Neural cell (in vitro differentiated cells): ENCODE measurements around the gene AHNAK. TPM values are rescaled to one million over a fixed set of nuclear protein-coding genes. Genes with fewer than 3 reads are reported as not detected.

Experiments used
- H2AFZ ChIP-seq: fragments of 200-600, 300-800 bp; sonication (generic), shearing (Covaris generic); 2 replicates; pipeline ENCODE4 v1.6.0; 2014; ENCODE audit warnings: low read depth, mild to moderate bottlenecking, antibody characterized with exemption, low read length, moderate library complexity
- H3F3A ChIP-seq: fragments of 200-600 bp; shearing (Covaris generic); 2 replicates; pipeline ENCODE4 v1.6.1; 2016; ENCODE audit warnings: mild to moderate bottlenecking, moderate library complexity, mixed read lengths, antibody characterized with exemption, low read length; ENCODE audit not compliant: insufficient read depth, poor library complexity, severe bottlenecking
- H3K27ac ChIP-seq: fragments of 200-600, 300-800 bp; sonication (generic), shearing (Covaris generic); 2 replicates; pipeline ENCODE4 v1.5.1; 2014; ENCODE audit warnings: mild to moderate bottlenecking, low read length, moderate library complexity
- H3K27me3 ChIP-seq: fragments of 300-800, 200-600 bp; sonication (generic), shearing (Covaris generic); 2 replicates; pipeline ENCODE4 v1.6.0; 2014; ENCODE audit warnings: mild to moderate bottlenecking, low read depth, low read length, moderate library complexity; ENCODE audit not compliant: insufficient read depth
- H3K36me3 ChIP-seq: fragments of 300-800, 200-600 bp; sonication (generic), shearing (Covaris generic); 2 replicates; pipeline ENCODE4 v1.5.1; 2014; ENCODE audit warnings: mild to moderate bottlenecking, antibody characterized with exemption, low read length, moderate library complexity; ENCODE audit not compliant: insufficient read depth
- H3K4me2 ChIP-seq: fragments of 300-800, 200-600 bp; sonication (generic), shearing (Covaris generic); 2 replicates; pipeline ENCODE4 v1.6.0; 2014; ENCODE audit warnings: mild to moderate bottlenecking, low read length
- H3K4me3 ChIP-seq: fragments of 300-800, 200-600 bp; sonication (generic), shearing (Covaris generic); 2 replicates; pipeline ENCODE4 v1.5.1; 2014; ENCODE audit warnings: mild to moderate bottlenecking, low read length, moderate library complexity
- H3K79me2 ChIP-seq: fragments of 200-600 bp; shearing (Covaris generic); replicated peaks from 2 replicates; pipeline ENCODE4 v1.6.0; 2014; ENCODE audit warnings: mild to moderate bottlenecking, low read length, moderate library complexity; ENCODE audit not compliant: insufficient read depth
- H3K9ac ChIP-seq: fragments of 300-800, 200-600 bp; sonication (generic), shearing (Covaris generic); 2 replicates; pipeline ENCODE4 v1.6.1; 2016; ENCODE audit warnings: mild to moderate bottlenecking, low read length, mixed read lengths
- H3K9me2 ChIP-seq: fragments of 200-600 bp; shearing (Covaris generic); 2 replicates; pipeline ENCODE4 v1.6.1; 2016; ENCODE audit warnings: mild to moderate bottlenecking, low read length, mixed read lengths; ENCODE audit not compliant: insufficient read depth
- H3K9me3 ChIP-seq: fragments of 200-600, 300-800 bp; sonication (generic), shearing (Covaris generic); 2 replicates; pipeline ENCODE4 v1.6.1; 2016; ENCODE audit warnings: mild to moderate bottlenecking, mixed run types, low read length, moderate library complexity, mixed read lengths
- H4K20me1 ChIP-seq: fragments of 200-600 bp; shearing (Covaris generic); 2 replicates; pipeline ENCODE4 v1.6.1; 2016; ENCODE audit warnings: mild to moderate bottlenecking, mixed run types; ENCODE audit not compliant: insufficient read depth
- CTCF ChIP-seq: fragments of 450-650 bp; IDR thresholded peaks from 2 replicates; pipeline ENCODE4 v1.5.1; 2014; ENCODE audit warnings: antibody characterized with exemption, mild to moderate bottlenecking, moderate library complexity; ENCODE audit not compliant: poor library complexity, severe bottlenecking
- EP300 ChIP-seq: fragments of 450-650 bp; conservative IDR thresholded peaks from 2 replicates; pipeline ENCODE4 v1.6.1; 2014; ENCODE audit warnings: antibody characterized with exemption, mild to moderate bottlenecking, moderate library complexity; ENCODE audit not compliant: poor library complexity, severe bottlenecking
- EZH2 ChIP-seq: fragments of 200-600, 300-800 bp; shearing (Covaris generic), sonication (generic); IDR thresholded peaks from 2 replicates; pipeline ENCODE4 v1.6.1; 2014; ENCODE audit warnings: antibody characterized with exemption, low read length, borderline replicate concordance, mild to moderate bottlenecking; ENCODE audit not compliant: insufficient read depth, poor library complexity, severe bottlenecking
- MXI1 ChIP-seq: fragments of 450-650 bp; conservative IDR thresholded peaks from 2 replicates; pipeline ENCODE4 v1.6.1; 2014; ENCODE audit warnings: antibody characterized with exemption, mild to moderate bottlenecking; ENCODE audit not compliant: poor library complexity, severe bottlenecking
- POLR2AphosphoS5 ChIP-seq: IDR thresholded peaks from 2 replicates; pipeline ENCODE4 v1.6.1; 2012
- RAD21 ChIP-seq: fragments of 450-650 bp; conservative IDR thresholded peaks from 2 replicates; pipeline ENCODE4 v1.6.1; 2014; ENCODE audit warnings: antibody characterized with exemption, mild to moderate bottlenecking, moderate library complexity
- REST ChIP-seq: IDR thresholded peaks from 2 replicates; pipeline ENCODE4 v1.6.1; 2012; ENCODE audit warnings: borderline replicate concordance
- SMC3 ChIP-seq: fragments of 450-650 bp; conservative IDR thresholded peaks from 2 replicates; pipeline ENCODE4 v1.6.1; 2014; ENCODE audit warnings: antibody characterized with exemption, mild to moderate bottlenecking, moderate library complexity; ENCODE audit not compliant: poor library complexity
- polyA plus RNA-seq: library from polyadenylated mRNA; depleted of rRNA; stranded (reverse); fragments of >200 nt; gene quantifications from 2 replicates; pipeline ENCODE4 v1.2.3, GENCODE V29; 2014

AHNAK gene
- polyA plus RNA-seq, 1 donor from 2014 or later = 0.11 TPM

DNA sequence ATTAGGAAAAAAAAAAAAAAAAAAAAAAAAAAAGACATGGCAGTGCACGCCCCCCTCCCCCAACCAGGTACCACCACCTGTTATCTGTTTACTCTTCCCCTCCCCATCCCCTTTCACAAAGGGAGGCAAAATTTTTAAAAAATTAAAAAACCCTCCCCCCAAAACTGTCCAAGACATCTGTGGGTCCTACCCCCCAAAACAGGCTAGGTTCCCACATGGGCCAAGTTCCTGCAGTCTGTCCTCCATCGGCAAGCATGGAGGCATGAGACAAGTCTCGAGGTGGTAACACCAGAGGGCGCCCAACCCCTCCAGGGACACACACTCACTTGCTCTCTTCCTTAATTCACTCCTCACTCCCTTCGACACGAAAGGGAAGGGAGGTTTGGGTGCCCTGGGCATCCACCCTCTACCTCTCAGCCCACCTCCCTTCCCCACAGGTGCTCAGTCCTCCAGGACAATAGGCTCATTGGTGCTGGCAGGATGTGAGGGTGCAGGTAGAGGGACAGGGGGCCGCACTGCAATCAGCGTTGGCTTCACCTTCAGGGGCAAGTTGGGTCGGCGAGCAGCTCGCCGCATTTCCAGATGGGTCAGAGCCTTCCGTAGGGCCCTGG is 46.9 kb upstream of the AHNAK start:
- Histone ChIP-seq H3K79me2 (peaks cover 16% of the 10 kb centered on the region), H3K9ac (no peak overlapping the region), H3K9me3 (no peaks in the 10 kb centered on the region), H3K4me2 (no peak overlapping the region), H3K27me3 (no peaks in the 10 kb centered on the region), H3K27ac (no peak overlapping the region), H2AFZ (no peak overlapping the region), H3K4me3 (no peak overlapping the region), H4K20me1 (no peaks in the 10 kb centered on the region), H3K9me2 (no peaks in the 10 kb centered on the region), H3K36me3 (peaks cover 7% of the 10 kb centered on the region), H3F3A (peaks cover 7% of the 10 kb centered on the region)
- TF ChIP-seq RAD21 = peak; percentile 22
- TF ChIP-seq SMC3 = peak; percentile 47
- TF ChIP-seq CTCF = peak; percentile 47
- TF ChIP-seq MXI1 = no peak
- no peak for TF ChIP-seq REST
- TF ChIP-seq EZH2 = no peak
- TF ChIP-seq POLR2AphosphoS5 = no peak

DNA sequence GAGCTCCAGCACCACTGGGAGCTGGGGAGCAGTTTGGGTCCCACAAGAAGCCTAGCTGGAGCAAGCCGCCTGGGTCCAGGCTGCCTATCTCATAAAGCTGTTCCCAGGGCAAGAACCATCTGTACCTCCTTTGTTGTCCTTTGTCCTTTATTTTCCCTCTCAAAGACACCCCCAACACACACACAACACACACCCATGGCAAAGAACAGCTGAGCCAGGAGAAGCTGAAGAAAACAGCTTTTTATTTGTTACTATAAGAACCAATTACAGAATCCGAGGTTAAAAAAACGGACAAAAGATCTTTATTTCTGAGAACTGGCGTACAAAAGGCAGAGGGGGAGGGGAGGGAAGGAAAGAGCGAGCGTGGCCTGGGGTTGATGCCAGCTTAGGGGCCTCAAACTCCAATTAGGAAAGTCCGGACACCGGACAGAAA is 46.4 kb upstream of the AHNAK start:
- Histone ChIP-seq H3K9me3 (no peaks in the 10 kb centered on the region), H3K27me3 (no peaks in the 10 kb centered on the region), H2AFZ (no peak overlapping the region), H3K27ac (peak overlapping the region; percentile 96), H3K9ac (peak overlapping the region; percentile 94), H3K4me2 (no peak overlapping the region), H4K20me1 (no peaks in the 10 kb centered on the region), H3K36me3 (peaks cover 7% of the 10 kb centered on the region), H3K4me3 (peak overlapping the region; percentile 81), H3F3A (peaks cover 7% of the 10 kb centered on the region), H3K9me2 (no peaks in the 10 kb centered on the region), H3K79me2 (peaks cover 12% of the 10 kb centered on the region)
- TF ChIP-seq POLR2AphosphoS5 (no peak), SMC3 (no peak), MXI1 (no peak), EP300 (no peak)
